HEK293 (cell line): ENCODE measurements around the gene HEMGN.

Experiments used
- CTCF ChIA-PET: fragments of 350-600 bp; formaldehyde crosslinking; extraction: SDS; loops from one replicate; lab custom pipeline; 2021; ENCODE audit warnings: antibody characterized with exemption; lab: Yijun Ruan, JAX
- POLR2A ChIA-PET: fragments of 300-600 bp; formaldehyde crosslinking; extraction: SDS; loops from one replicate; lab custom pipeline; 2020; ENCODE audit warnings: antibody characterized with exemption, inconsistent platforms; lab: Yijun Ruan, JAX
- H3K27ac ChIP-seq: fragments of 200-500 bp; sonication (Bioruptor generic); 2 replicates; pipeline ENCODE4 v1.5.1; 2014; ENCODE audit warnings: low read depth, low read length, control low read depth, inconsistent platforms; ENCODE audit errors: extremely low read depth
- H3K36me3 ChIP-seq, 2 experiments: fragments of 200-500 bp in 1 of 2; sonication (Bioruptor generic) in 1 of 2; 1 replicate in 1 of 2; 2 replicates in 1 of 2; pipeline ENCODE4 v1.5.1; 2014 to 2017; ENCODE audit warnings: inconsistent platforms in 2 of 2, low read length in 2 of 2; ENCODE audit not compliant: control insufficient read depth in 2 of 2, insufficient read depth in 1 of 2
- H3K4me1 ChIP-seq: fragments of 200-500 bp; sonication (Bioruptor generic); 2 replicates; pipeline ENCODE4 v1.5.1; 2014; ENCODE audit warnings: mild to moderate bottlenecking, low read length, inconsistent platforms; ENCODE audit not compliant: control insufficient read depth, insufficient read depth
- H3K4me3 ChIP-seq: 2 replicates; pipeline ENCODE4 v1.5.1; 2011; ENCODE audit warnings: low read depth, mild to moderate bottlenecking, control low read depth, low read length, moderate library complexity
- H3K9me3 ChIP-seq: fragments of 200-500 bp; sonication (Bioruptor generic); 2 replicates; pipeline ENCODE4 v1.5.1; 2014; ENCODE audit warnings: low read depth, low read length, inconsistent platforms; ENCODE audit not compliant: control insufficient read depth, insufficient read depth
- BCL11B ChIP-seq: fragments of 450-650 bp; formaldehyde crosslinking; IDR thresholded peaks from 2 replicates; pipeline ENCODE4 v1.5.1; 2016; ENCODE audit warnings: low read depth, missing biosample characterization, missing genetic modification characterization
- FEZF1 ChIP-seq: fragments of 450-650 bp; formaldehyde crosslinking; IDR thresholded peaks from 2 replicates; pipeline ENCODE4 v1.5.1; 2016; ENCODE audit warnings: missing biosample characterization, missing genetic modification characterization
- HIC1 ChIP-seq: fragments of 450-650 bp; formaldehyde crosslinking; IDR thresholded peaks from 2 replicates; pipeline ENCODE4 v1.5.1; 2016; ENCODE audit warnings: missing biosample characterization, missing genetic modification characterization
- KLF17 ChIP-seq: fragments of 450-650 bp; formaldehyde crosslinking; IDR thresholded peaks from 2 replicates; pipeline ENCODE4 v1.5.1; 2016; ENCODE audit warnings: missing biosample characterization, missing genetic modification characterization
- SCRT2 ChIP-seq: fragments of 450-650 bp; formaldehyde crosslinking; IDR thresholded peaks from 2 replicates; pipeline ENCODE4 v1.5.1; 2016; ENCODE audit warnings: missing biosample characterization, missing genetic modification characterization
- YY1 ChIP-seq: fragments of 450-650 bp; formaldehyde crosslinking; IDR thresholded peaks from 2 replicates; pipeline ENCODE4 v1.5.1; 2018; ENCODE audit warnings: missing biosample characterization, missing genetic modification characterization
- ZBTB10 ChIP-seq: fragments of 450-650 bp; formaldehyde crosslinking; IDR thresholded peaks from 2 replicates; pipeline ENCODE4 v1.5.1; 2016; ENCODE audit warnings: missing biosample characterization, missing genetic modification characterization
- ZBTB21 ChIP-seq: fragments of 450-650 bp; formaldehyde crosslinking; IDR thresholded peaks from 2 replicates; pipeline ENCODE4 v1.5.1; 2017; ENCODE audit warnings: missing biosample characterization, missing genetic modification characterization
- ZNF133 ChIP-seq: fragments of 450-650 bp; formaldehyde crosslinking; IDR thresholded peaks from 2 replicates; pipeline ENCODE4 v1.5.1; 2016; ENCODE audit warnings: missing biosample characterization, missing genetic modification characterization
- ZNF280D ChIP-seq: fragments of 450-650 bp; formaldehyde crosslinking; IDR thresholded peaks from 2 replicates; pipeline ENCODE4 v1.5.1; 2016; ENCODE audit warnings: missing biosample characterization, missing genetic modification characterization
- ZNF341 ChIP-seq: fragments of 450-650 bp; formaldehyde crosslinking; IDR thresholded peaks from 2 replicates; pipeline ENCODE4; 2016; ENCODE audit warnings: low read depth, missing biosample characterization, missing genetic modification characterization
- ZNF394 ChIP-seq: fragments of 450-650 bp; formaldehyde crosslinking; IDR thresholded peaks from 2 replicates; pipeline ENCODE4 v1.5.1; 2016; ENCODE audit warnings: missing biosample characterization, missing genetic modification characterization, mild to moderate bottlenecking, moderate library complexity, borderline replicate concordance
- ZNF514 ChIP-seq: fragments of 450-650 bp; formaldehyde crosslinking; IDR thresholded peaks from 2 replicates; pipeline ENCODE4 v1.5.1; 2016; ENCODE audit warnings: missing biosample characterization, missing genetic modification characterization
- ZNF629 ChIP-seq: fragments of 450-650 bp; formaldehyde crosslinking; IDR thresholded peaks from 2 replicates; pipeline ENCODE4 v1.5.1; 2017; ENCODE audit warnings: missing biosample characterization, missing genetic modification characterization
- ZNF777 ChIP-seq: fragments of 450-650 bp; formaldehyde crosslinking; IDR thresholded peaks from 2 replicates; pipeline ENCODE4 v1.5.1; 2017; ENCODE audit warnings: missing biosample characterization, missing genetic modification characterization, borderline replicate concordance
- ZNF791 ChIP-seq: fragments of 450-650 bp; formaldehyde crosslinking; IDR thresholded peaks from 2 replicates; pipeline ENCODE4 v1.5.1; 2016; ENCODE audit warnings: missing biosample characterization, missing genetic modification characterization
- ZSCAN16 ChIP-seq: fragments of 450-650 bp; formaldehyde crosslinking; IDR thresholded peaks from 2 replicates; pipeline ENCODE4 v1.5.1; 2016; ENCODE audit warnings: missing biosample characterization, missing genetic modification characterization
- TF ChIP-seq, protein P1 (sequence below): fragments of 450-650 bp; formaldehyde crosslinking; IDR thresholded peaks from 2 replicates; pipeline ENCODE4 v1.5.1; 2016; ENCODE audit warnings: missing biosample characterization, missing genetic modification characterization

The HEMGN gene

DNA sequence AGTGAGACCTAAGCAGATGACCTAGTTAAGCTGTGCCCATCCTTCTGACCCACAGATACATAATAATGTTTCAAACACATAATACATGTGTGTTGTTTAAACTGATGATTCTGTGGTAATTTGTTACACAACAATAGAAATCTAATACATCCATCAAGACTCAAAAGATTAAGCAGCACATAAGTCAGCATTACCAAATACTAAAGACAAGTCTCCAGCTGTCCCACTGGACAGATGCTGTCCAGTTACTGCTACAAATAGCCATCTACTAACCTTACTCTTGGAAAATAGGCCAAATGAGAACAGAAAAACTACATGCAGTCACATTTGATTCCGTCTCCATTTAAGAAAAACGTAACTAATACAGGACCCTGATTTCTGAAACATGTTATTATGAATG, 26.4 kb downstream of the HEMGN start (continued):
- TF ChIP-seq ZBTB10 (no peak), ZSCAN16 (tag by site-specific recombination) (no peak), BCL11B (tag by site-specific recombination) (no peak), ZNF280D (tag by site-specific recombination) (no peak), SCRT2 (tag by site-specific recombination) (no peak), KLF17 (no peak), FEZF1 (tag by site-specific recombination) (no peak), ZNF394 (tag by site-specific recombination) (no peak)
- TF ChIP-seq, protein P1, sequence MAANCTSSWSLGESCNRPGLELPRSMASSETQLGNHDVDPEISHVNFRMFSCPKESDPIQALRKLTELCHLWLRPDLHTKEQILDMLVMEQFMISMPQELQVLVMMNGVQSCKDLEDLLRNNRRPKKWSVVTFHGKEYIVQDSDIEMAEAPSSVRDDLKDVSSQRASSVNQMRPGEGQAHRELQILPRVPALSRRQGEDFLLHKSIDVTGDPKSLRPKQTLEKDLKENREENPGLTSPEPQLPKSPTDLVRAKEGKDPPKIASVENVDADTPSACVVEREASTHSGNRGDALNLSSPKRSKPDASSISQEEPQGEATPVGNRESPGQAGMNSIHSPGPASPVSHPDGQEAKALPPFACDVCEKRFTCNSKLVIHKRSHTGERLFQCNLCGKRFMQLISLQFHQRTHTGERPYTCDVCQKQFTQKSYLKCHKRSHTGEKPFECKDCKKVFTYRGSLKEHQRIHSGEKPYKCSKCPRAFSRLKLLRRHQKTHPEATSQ (tag by site-specific recombination): no peak

DNA sequence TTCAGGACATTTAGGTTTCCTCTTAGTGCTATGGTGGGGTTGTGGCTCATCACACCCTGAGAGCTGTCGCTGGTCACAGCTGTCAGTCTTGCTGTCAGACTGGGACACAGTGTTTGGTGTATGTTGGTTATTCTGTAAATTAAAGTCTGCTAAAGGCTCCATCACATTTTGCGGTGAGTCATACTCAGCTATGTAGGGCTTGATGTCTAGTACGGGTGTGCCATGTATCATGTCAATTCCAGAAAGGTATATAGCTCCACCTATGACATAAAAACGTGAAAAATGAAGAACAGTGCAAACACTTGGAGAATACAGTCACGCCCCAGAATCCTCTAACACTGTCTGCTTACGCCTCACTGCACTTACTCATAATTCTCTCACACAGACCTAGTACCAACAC, 27.6 kb downstream of the HEMGN start:
- peaks cover 0 to 69% of the 10 kb centered on the region in 2 experiments; a peak in 1 of 3 replicates for H3K36me3 ChIP-seq
- no peak overlapping the region for H3K27ac ChIP-seq
- H3K9me3 ChIP-seq: no peaks in the 10 kb centered on the region
- H3K4me1 ChIP-seq: no peaks in the 10 kb centered on the region
- TF ChIP-seq ZNF133 (tag by site-specific recombination): no peak
- TF ChIP-seq YY1: no peak
- no peak for TF ChIP-seq ZNF629
- no peak for TF ChIP-seq ZNF341 (tag by site-specific recombination)
- TF ChIP-seq ZNF777 (tag by site-specific recombination): no peak
- TF ChIP-seq ZBTB21 (tag by site-specific recombination): no peak
- TF ChIP-seq HIC1 (tag by site-specific recombination): no peak
- TF ChIP-seq ZNF791 (tag by site-specific recombination): no peak
- TF ChIP-seq ZNF514: no peak
- no peak for TF ChIP-seq KLF17
- TF ChIP-seq, protein P1 (tag by site-specific recombination): no peak
- H3K4me3 ChIP-seq: no peak overlapping the region
- POLR2A ChIA-PET: interaction anchor here (0.6 kb wide), 1 partner anchor 133 kb away, joined by 3 read pairs; no protein-coding TSS in a partner anchor
- CTCF ChIA-PET: interaction anchor here (0.7 to 4.4 kb wide), 5 partner anchors 9 to 347 kb away, joined by 3 to 30 read pairs (median 5); no protein-coding TSS in a partner anchor
